ENCODE results near the gene TM2D3.

The TM2D3 gene, protein sequence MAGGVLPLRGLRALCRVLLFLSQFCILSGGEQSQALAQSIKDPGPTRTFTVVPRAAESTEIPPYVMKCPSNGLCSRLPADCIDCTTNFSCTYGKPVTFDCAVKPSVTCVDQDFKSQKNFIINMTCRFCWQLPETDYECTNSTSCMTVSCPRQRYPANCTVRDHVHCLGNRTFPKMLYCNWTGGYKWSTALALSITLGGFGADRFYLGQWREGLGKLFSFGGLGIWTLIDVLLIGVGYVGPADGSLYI

DNA sequence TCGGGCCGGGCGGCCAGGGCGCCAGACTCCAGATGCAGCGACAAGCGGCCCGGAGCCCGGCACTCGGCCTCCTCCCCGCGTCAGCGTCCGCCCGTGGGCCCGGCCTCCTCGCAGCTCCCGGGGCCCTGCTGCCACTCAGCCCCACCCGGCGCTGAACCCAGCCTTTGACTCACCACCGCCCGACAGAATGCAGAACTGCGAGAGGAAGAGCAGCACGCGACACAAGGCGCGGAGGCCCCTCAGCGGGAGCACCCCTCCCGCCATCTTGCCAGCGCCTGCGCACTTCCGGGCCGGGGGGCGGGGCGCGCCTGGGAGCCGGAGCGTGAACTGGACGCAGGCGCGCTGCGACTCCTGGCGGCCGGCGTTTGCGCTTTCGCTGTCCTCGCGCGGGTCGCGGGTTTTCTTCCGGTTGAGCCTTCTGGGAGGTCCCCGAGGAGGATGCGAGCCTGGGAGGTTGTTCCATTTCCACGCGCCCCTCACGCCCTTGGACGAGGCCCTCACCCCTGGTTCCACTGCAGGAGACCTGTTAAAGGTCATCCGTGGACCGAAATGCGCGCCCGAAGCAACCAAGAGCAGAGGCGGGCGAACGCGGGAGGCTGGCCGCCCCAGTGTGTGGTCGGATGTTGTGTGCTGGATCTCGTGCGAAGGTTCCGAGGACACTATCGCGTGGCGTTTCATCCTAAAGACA lies at the start of gene TM2D3:
TSS of gene TM2D3 (minus strand) at position 284 of the 688 bp plus-strand sequence. CDS start at position 264, 20 bp downstream.
- peak; percentile 88 for DNase-seq (ENCODE audit: low read depth)

DNA sequence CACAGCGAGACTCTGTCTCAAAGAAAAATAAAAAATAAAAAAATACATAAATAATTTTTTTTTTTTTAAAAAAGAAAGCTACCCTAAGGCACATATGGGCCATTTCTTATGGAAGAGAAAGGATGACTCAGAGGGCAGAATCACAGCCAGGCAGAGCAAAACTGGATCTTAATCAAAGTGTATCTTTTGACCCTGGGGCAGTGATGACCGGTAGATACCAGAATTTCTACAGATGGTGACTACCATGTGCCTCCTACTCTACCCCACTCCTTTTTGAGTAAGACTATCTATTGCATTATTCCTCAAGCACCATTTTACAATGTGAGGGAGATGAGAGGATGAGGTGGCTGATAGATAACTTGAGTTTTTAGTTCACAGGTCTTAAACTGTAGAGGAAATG lies 46.1 kb upstream of the TM2D3 start:
- no peak for DNase-seq (ENCODE audit: low read depth)

DNA sequence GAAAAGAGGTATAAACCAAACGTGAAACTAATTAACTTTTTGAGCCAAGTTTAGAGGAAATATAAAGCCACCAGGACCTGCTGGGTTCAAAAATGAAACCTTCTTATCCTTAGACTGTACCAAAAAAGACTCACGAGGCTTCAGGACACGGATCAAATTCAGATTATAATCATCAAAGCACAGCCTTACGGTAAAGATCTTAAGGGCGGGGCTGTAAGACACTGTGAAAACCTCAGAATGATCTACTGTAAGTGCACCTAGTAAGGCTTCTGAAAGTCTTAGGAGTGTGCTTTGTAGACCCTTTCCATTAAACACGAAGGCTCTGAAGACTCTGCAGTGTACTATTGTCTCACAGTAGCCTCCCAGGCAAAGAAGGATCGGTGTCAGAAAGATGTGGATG lies 45.3 kb upstream of the TM2D3 start:
- DNase-seq (ENCODE audit: low read depth), result no peak

DNA sequence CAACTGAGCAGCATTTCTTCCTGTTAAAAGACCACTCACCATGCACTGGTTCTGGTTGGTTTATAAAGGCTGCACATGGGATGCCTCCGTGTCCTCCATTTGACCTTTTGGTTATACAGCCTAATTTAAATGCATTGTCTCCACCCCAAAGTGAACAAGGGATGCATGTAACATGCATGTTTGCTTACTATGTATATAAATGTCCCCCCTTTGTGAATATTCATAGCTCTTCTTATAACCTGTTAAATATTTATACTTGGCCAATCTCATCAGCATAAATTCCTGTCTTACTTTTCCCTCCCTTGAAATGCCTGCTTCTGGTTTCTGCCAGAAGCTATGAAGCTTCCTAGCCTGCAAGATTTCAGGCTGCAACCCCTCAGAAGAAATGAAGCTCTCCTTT lies 44.6 kb upstream of the TM2D3 start:
- no peak for DNase-seq (ENCODE audit: low read depth)

DNA sequence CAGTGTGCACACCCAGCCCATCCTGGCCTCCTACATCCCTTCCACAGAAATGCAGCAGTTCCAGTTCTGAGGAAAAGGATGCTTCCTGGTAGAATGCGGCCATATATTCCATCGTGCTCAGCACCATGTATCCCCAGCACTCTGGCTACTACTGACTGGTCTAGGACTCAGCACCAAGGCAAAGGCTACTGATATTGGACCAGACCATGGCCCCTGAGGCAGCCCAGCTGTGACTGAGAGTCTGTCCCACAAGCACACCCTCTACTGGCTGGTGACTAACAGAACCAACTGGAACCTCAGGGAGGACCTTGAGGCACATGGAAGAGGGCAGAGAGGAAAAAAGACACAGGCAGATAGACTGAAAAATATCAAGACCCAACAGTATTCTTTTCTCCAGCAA lies 42.1 kb upstream of the TM2D3 start:
- DNase-seq (ENCODE audit: low read depth), result no peak

DNA sequence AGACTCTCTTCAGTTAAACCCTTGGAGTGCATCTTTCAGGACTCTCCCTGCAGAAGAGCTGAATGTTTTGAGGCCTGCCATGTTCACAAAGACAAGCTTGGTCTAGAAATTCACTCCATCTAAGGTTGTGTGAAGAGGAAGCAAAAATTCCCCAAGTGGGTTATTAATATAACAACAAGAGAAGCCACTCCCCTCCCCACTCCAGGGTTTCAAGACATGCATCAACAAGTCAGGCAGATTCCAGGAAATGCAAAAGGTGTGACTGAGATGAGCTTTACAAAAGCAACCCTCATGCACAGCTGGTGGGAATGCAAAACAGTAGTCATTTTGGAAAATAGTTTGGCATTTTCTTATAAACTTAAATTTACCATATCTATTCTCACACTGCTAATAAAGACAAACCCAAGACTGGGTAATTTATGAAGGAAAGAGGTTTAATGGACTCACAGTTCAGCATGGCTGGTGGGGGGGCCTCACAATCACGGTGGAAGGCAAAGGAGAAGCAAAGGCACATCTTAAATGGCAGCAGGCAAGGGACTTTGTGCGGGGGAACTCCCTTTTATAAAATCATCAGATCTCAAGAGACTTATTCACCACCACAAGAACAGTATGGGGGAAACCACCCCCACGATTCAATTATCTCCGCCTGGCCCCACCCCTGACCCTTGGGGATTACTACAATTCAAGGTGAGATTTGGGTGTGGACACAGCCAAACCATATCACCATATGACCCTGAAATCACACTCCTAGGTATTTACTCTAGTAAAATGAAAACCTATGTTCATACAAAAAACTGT lies 40.8 kb upstream of the TM2D3 start:
- DNase-seq (ENCODE audit: low read depth), result no peak

DNA sequence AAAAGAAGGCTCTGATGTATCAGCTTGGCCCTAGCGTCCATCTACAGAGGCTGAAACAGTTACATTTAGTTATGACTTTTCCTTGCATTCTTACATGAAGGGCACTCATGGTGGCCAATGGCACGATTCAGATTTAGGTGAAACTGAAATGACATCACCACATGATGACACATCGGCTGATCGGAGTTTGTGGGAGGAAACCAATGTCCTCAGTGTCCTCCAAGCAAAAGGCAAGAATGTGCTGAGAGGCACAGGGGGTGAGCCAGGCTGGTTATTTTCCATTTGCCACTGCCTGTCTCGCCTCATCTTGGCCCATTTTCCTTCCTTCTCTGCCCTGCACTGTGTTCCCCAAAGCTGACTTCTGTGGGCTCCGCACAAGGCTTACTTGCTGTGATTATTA lies 37.7 kb upstream of the TM2D3 start:
- no peak for DNase-seq (ENCODE audit: low read depth)

DNA sequence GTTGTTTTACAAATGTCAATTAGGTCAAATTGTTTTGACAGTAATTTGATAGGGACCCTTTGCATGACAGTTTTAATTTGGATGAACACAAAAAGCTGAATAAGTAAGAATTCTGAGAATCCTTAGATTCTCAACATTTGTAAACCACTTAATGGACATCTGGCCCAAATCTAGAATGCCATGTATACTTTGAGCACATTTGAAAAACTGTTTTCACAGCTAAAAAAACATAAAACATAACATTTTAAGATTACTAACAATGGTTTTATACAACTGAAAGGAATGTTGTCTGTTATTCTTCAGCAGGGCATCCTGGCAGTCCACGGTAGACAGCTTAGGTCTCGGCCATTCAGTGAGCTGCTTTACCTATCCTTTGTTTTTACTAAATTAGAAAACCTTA lies 34.5 kb upstream of the TM2D3 start:
- no peak for DNase-seq (ENCODE audit: low read depth)

DNA sequence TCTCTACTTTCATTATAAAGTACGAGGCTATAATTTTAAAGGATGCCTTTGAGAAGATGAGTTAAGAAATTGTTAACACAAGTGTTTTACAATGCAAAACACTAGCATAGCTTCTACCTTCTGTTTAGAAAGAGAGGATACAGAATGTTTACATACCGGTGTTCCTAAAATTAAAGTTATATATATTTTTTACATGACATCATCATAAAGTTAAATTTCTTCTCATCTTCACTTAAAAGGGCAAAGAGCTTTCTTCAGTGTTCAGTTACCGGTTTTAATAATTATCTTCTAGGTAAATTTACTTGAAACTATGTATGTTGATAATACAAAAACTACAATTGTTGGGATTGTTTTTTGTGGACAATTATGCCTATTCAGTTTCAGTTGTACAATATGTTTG lies 32.7 kb upstream of the TM2D3 start:
- DNase-seq (ENCODE audit: low read depth), result no peak

DNA sequence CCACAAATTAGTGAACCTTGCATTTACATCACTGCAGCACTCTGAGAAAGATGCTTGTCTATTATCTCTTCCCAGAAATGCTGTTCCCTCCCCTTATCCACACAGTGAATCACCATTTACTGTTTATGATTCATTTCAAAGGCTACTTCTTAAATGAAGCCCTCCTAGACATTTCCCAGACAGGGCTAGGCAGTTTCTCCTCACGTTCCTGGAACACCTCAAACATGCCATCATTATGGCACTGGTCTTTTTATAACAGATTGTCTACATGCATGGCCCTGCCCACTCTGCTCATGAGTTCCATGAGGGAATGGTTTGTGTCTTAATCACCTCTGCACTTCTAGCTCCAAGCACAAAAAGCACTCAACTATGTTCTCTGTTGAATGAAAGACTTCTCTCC lies 32.2 kb upstream of the TM2D3 start:
- DNase-seq (ENCODE audit: low read depth), result peak; percentile 91

DNA sequence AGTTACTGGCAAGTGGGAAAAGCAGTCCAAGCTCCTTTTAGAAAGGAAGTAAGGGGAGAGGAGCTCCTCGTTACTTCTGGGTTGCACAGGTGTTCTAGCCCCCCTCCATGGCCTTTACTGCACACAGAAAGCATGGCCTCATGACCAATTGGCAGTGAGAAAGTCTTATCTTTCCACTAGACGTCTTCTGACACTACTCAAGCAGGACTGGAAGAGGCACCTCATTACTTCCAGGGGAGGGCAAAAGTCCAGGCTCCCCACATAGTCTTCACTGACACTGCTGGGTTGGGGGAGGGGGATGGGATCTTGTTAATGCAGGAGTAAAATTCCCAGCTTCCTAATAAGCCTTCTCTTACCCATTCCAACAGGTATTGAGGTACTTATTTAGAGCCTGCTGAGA lies 27.6 kb upstream of the TM2D3 start:
- no peak for DNase-seq (ENCODE audit: low read depth)

DNA sequence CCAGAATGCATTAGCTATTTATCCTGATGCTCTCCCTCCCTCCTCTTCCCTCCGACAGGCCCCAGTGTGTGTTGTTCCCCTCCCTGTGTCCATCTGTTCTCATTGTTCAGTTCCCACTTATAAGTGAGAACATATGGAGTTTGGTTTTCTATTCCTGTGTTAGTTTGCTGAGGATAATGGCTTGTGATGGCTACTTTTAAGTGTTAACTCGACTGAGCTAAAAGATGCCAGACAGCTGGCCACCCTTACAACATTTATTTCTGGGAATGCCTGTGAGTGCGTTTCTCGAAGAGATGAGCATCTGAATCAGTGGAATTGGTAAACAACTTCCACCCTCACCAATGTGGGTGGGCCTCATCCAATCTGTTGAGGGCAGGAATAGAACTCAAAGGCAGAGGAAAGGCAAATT lies 24.7 kb upstream of the TM2D3 start:
- DNase-seq (ENCODE audit: low read depth), result no peak

DNA sequence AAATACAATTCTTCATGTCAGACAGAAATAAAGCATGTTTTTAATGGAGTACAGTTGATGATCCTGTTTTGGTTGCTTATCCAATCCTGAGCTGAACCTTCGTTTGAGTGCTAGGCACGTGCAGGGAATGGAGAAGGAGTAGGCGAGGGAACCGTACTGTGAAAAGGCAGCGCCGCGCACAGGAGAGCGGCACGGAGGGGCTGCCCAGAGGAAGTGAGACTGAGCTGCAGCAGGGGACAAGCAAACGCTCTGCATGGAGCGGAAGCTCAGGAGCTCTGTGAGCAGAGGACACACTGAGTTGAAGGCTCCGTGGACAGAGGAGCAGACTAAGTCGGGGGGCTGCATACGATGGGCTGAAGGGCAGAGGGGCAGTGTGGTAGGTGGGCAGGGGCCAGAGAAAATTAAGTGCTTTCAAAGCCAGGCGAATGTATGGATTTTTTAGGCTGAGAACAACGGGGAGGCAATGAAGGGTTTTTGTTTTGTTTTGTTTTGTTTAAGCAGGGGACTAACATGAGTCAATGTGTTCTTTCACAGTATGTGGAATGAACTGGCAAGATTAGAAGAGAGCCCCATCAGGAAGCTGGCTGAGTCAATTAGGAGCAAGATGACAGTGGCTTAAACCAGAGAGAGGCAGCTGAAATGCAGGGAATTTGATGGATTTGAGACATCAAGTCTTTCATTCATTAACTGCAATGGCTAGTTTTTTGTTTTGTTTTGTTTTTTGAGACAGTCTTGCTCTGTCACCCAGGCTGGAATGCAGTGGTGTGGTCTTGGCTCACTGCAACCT lies 23.8 kb upstream of the TM2D3 start:
- no peak for DNase-seq (ENCODE audit: low read depth)

DNA sequence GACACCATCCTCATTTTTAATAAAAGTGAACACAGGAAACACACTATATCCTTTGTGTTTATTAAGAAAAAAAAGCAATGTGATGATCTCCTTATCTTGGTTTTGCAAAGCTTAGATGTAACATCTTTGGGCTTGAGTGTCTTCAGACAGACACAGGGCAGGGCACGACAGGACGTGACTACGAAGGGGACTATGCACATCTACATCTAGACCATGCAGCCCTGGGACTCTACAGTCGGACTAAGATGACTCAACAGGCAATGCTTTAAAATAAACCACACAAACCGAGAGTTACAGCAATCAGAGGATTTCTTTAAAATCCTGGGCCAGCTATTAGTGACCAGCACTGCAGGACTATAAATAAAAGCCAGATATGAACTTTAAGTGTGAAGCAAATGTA lies 22.8 kb upstream of the TM2D3 start:
- DNase-seq (ENCODE audit: low read depth), result peak; percentile 68

DNA sequence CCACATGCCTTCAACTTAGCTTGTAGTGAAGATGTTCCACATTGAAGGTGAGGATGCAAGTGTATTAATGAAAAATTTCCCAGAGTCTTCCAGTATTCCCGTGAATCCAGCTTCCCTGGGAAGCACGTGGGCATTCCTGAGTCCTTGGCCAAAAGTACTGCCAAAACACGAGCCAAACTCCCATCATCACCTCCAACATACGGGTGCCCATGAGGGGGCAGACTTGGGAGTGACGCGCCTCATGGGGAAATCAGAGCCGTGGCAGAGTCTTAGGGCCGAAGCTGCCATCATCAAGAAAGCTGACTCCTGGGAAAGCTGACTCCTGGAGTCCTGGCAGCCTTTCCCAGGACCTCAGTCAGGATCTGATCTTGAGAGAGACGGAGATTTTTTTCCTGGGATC lies 20.1 kb upstream of the TM2D3 start:
- DNase-seq (ENCODE audit: low read depth), result no peak

DNA sequence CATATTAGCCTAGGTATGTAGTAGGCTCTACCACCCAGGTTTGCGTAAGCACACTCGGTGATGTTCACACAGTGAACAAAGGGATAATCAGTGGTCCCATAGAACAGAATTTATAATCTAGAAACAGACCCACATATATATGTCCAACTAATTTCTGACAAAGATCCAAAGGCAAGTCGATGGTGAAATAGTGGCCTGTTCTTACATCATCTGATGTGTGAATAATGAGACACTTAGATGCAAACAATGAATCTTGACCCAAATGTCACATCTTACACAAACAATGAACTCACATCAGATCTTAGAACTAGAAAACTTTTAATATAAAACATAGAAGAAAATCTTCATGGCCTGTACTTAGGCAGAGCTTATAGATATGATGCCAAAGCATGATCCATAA lies 17.6 kb upstream of the TM2D3 start:
- no peak for DNase-seq (ENCODE audit: low read depth)

DNA sequence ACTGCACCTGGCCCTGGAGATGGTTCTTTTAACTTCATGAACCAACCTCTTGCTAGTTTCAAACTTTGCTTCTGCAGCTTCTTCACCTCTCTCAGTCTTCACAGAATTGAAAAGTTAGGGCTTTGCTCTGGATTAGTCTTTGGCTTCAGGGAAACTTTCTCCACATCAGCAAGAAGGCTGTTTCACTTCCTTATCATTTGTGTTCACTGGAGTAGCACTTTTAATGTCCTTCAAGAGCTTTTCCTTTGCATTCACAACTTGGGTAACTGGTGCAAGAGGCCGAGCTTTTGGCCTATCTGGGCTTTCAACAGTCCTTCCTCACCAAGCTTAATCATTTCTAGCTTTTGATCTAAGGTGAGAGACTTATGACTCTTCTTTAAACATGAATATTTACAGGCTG lies 15.7 kb upstream of the TM2D3 start:
- no peak for DNase-seq (ENCODE audit: low read depth)

DNA sequence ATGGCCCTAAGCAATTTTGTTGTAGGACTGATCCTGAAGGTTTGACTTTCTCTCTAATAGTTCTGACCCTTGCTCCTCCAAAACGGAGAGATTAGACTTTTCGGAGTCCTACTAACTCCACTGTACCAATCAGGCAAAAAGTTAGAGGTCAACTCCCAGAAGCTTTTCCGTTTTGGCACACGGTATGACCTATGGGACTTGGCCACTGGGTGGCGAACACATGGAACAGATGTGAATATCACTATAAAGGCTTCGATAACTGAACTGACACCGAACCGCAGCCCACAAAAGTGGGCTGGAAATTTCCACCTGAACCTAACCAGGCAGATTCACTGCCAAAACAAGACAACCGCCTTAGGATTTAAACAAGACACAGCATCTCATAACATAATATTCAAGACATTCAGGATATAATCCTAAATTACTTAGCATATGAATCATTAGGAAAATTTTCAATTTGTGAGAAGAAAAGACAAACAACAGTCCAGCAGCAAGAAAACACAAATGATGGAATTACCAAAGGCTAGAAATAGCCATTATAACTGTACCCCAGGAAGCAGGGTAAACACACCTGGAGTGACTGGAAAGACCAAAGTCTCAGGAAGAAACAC lies 12.2 kb upstream of the TM2D3 start:
- DNase-seq (ENCODE audit: low read depth), result no peak

DNA sequence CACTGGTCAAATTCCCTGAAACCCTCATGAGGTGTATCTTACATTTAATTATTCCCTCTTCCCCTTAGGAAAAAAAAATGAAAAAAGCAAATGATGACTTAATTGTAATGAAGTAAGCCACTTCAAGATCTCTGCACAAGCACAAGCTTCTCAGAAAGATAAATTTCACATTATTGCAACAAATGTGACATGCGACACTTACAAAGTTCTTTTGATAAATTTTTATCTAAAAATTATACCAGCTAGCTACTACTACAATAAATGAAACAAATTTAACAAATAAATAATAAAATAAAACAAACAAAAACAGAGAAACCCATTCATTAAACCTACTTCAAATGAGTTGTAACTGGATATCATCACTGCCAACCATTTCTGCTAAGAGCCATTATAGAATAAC lies 10.0 kb upstream of the TM2D3 start:
- DNase-seq (ENCODE audit: low read depth), result no peak

DNA sequence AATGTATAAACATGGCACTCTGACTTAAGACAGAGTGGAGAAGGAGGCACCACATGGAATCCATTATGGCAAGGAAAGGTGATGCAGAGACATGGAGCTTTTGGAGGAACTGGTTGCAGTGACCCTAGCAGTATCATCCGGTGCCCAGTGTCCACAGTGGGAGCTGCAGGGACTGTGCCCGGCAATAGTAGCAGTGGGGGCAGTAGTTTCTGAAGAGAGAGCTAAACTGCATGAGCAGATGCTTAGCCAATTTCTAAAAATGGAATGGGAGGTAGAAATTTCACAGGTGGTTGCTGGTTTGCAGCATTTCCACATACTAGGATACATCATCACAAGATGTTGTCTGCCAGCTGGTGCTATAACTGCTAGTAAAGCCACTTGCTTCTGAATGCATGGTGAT lies 7.8 kb upstream of the TM2D3 start:
- DNase-seq (ENCODE audit: low read depth), result no peak

DNA sequence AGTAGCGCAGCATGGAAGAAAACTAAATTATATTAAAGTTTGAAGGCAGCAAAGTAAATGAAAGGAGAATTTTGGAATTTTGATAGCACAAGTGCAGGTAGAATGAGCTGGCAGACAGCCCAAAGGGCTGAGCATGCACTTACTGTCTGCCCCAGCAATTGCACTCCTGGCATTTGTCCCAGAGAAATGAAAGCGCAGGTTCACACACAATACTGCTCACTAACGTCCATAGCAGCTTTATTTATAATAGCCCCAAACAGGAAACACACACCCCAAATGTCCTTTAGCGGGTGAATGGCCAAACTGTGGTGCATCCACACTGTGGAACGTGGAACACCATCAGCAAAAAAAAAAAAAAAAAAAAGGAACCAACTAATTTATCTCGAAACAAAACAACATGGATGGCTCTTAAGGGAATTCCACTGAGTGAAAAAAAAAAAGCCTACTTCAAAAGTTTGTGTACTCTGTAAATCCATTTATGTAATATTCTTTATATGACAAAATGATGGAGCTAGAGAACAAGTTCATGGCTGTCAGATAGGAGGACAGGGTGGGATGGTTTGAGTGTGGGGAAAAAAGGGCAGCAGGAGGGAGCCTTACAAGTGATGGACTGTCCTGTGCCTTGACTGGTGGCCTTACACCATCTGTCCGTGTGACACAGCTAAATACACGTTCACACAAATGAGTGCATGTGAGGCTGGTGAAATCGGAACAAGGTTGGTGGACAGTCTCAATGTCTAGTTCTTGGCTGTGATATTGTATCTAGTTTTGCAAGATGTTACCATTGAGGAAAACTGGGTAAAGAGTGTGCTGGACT lies 6.0 kb upstream of the TM2D3 start:
- DNase-seq (ENCODE audit: low read depth), result no peak

All from HS-27A (cell line).